Activated CD8-positive, alpha-beta memory T cell treated with anti-CD3 and anti-CD28 coated beads, Interleukin-2, amount 10 ng/mL, durations not matched to agents 7 days and 5 days (primary cell): ENCODE data around the gene PADI4. TPM values are rescaled to one million over a fixed set of nuclear protein-coding genes. Genes with fewer than 3 reads are reported as not detected.

Source experiments
- ATAC-seq: fragments of 150-1000 bp; cut with Tn5 transposase; one replicate; pipeline ENCODE4 v1.10.0; 2021; ENCODE audit warnings: moderate library complexity
- CTCF ChIA-PET: fragments of 350-600 bp; sonication (Branson Sonifier 250); formaldehyde crosslinking; loops from one replicate; lab custom pipeline; 2021; ENCODE audit warnings: antibody characterized with exemption; lab: Charles Lee
- DNase-seq: peaks from one replicate; pipeline ENCODE4 v3.0.0-alpha.2; 2020
- H3K27ac Mint-ChIP-seq: one replicate; pipeline ENCODE4 v1.8.0; 2021; ENCODE audit warnings: mild to moderate bottlenecking, mixed read lengths
- H3K27me3 Mint-ChIP-seq: one replicate; pipeline ENCODE4 v1.8.0; 2021; ENCODE audit warnings: mixed read lengths
- H3K36me3 Mint-ChIP-seq: one replicate; pipeline ENCODE4 v1.8.0; 2021; ENCODE audit warnings: mild to moderate bottlenecking, mixed read lengths
- H3K4me1 Mint-ChIP-seq: one replicate; pipeline ENCODE4 v1.8.0; 2021; ENCODE audit warnings: mixed read lengths
- H3K4me3 Mint-ChIP-seq: one replicate; pipeline ENCODE4 v1.8.0; 2021; ENCODE audit warnings: mild to moderate bottlenecking, moderate library complexity, mixed read lengths
- H3K9me3 Mint-ChIP-seq: one replicate; pipeline ENCODE4 v1.8.0; 2022; ENCODE audit warnings: low read depth, mixed read lengths
- total RNA-seq, 2 experiments: library from RNA; stranded (reverse); gene quantifications; one replicate each; pipeline ENCODE4 v1.2.3, GENCODE V29; 2021

Gene PADI4
- total RNA-seq, 2 experiments from 2014 or later: 0.41 to 0.45 TPM

DNA sequence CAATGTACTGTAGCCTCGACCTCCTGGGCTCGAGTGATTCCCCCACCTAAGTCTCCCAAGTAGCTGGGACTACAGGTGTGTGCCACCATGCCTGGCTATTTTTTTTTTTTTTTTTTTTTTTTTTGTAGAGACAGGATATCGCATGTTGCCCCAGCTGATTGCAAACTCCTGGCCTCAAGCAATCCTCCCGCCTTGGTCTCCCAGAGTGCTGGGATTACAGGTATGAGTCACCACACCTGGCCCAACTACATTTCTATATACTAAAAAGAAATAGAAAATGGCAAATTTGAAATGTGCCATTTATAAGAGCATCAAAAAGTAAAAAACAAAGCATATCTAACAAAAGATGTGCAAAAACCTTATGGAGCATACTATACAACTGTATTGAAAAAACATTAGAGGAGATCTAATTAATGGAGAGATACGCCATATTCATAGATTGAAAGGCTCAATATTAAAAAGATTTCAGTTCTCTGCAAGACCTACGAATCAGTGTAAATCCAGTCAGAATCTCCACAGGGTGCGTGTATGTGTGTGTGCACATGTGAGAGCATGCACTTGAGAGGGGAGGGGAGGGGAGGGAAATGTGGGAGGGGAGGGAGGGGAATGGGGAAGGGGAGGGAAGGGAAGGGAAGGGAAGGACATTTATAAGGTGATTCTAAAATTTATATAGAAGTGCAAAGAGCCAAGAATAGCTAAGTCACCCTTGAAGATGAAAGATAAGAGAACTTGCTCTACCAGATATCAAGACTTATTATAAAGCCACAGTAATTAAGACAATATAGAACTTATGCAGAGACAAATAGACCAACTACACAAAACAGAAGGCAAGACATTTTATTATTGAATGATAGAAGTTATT, 15.5 kb upstream of the PADI4 start:
- Mint-ChIP-seq H3K4me3 (no peak overlapping the region), H3K4me1 (no peaks in the 10 kb centered on the region)

DNA sequence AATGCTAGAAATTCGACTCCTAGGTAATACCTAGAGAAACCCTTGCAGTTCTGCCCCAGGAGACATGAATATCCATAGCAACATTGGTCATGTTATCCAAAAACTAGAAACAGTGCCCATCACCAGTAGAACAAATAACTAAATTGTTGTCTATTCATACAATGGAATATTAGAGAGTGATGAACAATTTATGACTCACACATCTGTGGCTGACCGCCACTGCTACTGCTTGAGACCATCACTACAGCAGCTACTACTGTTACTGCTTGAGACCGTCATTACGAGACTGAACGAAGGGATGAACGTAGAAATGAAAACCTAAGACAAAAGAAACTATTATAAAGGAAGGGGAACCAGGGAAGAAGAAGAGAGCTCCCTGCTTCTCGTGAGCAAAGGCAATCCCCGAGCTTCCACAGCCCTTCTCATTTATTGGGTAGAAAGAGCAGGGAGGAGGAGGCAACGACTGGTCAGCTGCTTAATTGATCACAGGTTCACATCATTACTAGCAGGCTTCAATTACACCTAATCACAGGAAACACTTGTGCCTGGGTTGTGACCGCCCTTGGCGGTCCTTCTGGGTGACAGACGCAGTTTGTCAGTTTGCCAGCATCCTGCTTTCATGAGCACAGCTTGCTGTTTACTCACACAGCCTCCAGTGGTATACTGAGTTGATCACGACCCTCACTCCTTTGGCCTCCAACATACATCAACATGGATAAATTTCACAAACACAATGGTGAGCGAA, 14.1 kb upstream of the PADI4 start:
- ATAC-seq: no peak
- H3K4me1 Mint-ChIP-seq: no peaks in the 10 kb centered on the region
- CTCF ChIA-PET: no interaction called here

More for the DNA sequence above, 15.5 kb upstream of the PADI4 start:
- DNase-seq (no peak), ATAC-seq (no peak)
- Mint-ChIP-seq H3K27me3 (peaks cover 11% of the 10 kb centered on the region), H3K9me3 (no peaks in the 10 kb centered on the region), H3K36me3 (no peaks in the 10 kb centered on the region), H3K27ac (no peak overlapping the region)
- CTCF ChIA-PET: no interaction called here

DNA sequence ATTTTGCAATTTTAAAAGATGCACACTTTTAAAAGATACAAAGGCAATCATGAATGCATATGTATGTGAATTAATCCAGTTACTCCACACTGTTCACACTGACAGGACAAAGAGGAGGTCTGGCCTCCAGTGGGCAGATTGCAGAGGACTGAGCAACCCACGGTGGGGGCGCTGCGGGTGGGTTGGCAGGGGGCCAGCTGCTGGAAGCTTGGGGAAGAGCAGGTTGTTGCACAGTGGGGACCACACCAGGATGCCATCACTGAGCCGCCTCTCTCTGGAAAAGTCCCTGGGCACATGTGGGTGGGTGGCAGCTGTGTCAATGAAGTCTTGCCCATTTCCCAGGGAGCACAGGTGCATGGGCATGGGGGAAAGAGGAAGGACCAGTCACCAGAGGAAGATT, 12.7 kb upstream of the PADI4 start:
- Mint-ChIP-seq H3K4me1 (no peaks in the 10 kb centered on the region), H3K27me3 (peaks cover 18% of the 10 kb centered on the region)
- ATAC-seq: no peak

More for the DNA sequence above, 14.1 kb upstream of the PADI4 start:
- no peak for DNase-seq
- H3K36me3 Mint-ChIP-seq: no peaks in the 10 kb centered on the region
- peaks cover 2% of the 10 kb centered on the region for H3K9me3 Mint-ChIP-seq
- H3K27me3 Mint-ChIP-seq: peaks cover 16% of the 10 kb centered on the region
- no peak overlapping the region for H3K4me3 Mint-ChIP-seq
- H3K27ac Mint-ChIP-seq: no peak overlapping the region

DNA sequence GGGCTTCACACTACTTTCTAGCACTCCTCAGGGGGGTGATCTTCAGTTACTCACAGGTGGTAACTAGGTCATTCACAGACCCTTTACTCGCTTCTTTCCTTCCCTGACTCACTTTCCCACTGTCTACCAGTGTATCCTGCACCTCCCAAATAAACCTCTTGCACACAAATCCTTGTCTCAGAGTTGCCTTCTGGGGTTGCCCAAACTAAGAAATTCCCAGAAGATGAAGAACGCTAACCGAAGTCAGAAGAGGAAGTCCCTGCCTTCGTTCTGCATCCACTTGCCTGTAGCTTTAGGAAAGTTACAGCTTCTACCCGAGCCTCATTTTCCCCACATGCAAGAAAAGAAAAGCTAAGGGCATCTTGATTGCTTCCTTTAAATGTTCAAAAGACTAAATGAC, 11.9 kb upstream of the PADI4 start:
- Mint-ChIP-seq H3K4me3 (no peak overlapping the region), H3K4me1 (no peaks in the 10 kb centered on the region), H3K27ac (no peak overlapping the region), H3K9me3 (peaks cover 3% of the 10 kb centered on the region), H3K36me3 (no peaks in the 10 kb centered on the region), H3K27me3 (peaks cover 13% of the 10 kb centered on the region)
- no peak for ATAC-seq
- no peak for DNase-seq
- CTCF ChIA-PET: no interaction called here

More for the DNA sequence above, 12.7 kb upstream of the PADI4 start:
- CTCF ChIA-PET: no interaction called here
- H3K4me3 Mint-ChIP-seq: no peak overlapping the region
- H3K27ac Mint-ChIP-seq: no peak overlapping the region
- H3K36me3 Mint-ChIP-seq: no peaks in the 10 kb centered on the region
- no peak for DNase-seq
- peaks cover 3% of the 10 kb centered on the region for H3K9me3 Mint-ChIP-seq

DNA sequence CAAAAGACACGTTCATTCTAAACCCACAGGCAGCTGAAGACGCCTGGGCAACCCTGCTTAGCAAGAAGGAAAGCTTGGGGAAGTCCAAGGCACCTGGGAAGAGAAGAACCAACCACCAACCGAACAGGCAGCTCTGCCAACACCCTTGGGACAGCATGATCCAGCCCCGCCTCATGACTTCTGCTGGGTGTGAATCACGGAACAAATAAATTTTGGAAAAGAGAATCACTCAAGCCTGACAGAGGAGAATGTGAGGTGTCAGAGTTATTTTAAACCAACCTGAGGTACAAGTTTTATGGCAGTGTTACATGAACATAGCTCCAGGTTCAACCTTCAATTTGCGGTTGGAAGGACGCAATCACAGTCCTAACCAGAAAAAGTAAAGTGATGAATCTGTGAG, 10.0 kb upstream of the PADI4 start:
- DNase-seq (no peak), ATAC-seq (no peak)
- Mint-ChIP-seq H3K27ac (no peak overlapping the region), H3K27me3 (peaks cover 9% of the 10 kb centered on the region), H3K9me3 (peaks cover 8% of the 10 kb centered on the region), H3K4me1 (no peaks in the 10 kb centered on the region), H3K4me3 (no peak overlapping the region), H3K36me3 (peaks cover 3% of the 10 kb centered on the region)
- CTCF ChIA-PET: no interaction called here

GRCh38 chr1:17301767-17302166, 6.2 kb upstream of the PADI4 start:
- no peaks in the 10 kb centered on the region for H3K4me1 Mint-ChIP-seq
- no peak for ATAC-seq

GRCh38 chr1:17304151-17304825, 3.7 kb upstream of the PADI4 start:
- H3K9me3 Mint-ChIP-seq: peaks cover 5% of the 10 kb centered on the region

More at GRCh38 chr1:17301767-17302166, 6.2 kb upstream of the PADI4 start:
- Mint-ChIP-seq H3K27ac (no peak overlapping the region), H3K27me3 (peaks cover 8% of the 10 kb centered on the region), H3K4me3 (no peak overlapping the region), H3K36me3 (peaks cover 3% of the 10 kb centered on the region), H3K9me3 (peaks cover 8% of the 10 kb centered on the region)
- DNase-seq: no peak
- CTCF ChIA-PET: no interaction called here

DNA sequence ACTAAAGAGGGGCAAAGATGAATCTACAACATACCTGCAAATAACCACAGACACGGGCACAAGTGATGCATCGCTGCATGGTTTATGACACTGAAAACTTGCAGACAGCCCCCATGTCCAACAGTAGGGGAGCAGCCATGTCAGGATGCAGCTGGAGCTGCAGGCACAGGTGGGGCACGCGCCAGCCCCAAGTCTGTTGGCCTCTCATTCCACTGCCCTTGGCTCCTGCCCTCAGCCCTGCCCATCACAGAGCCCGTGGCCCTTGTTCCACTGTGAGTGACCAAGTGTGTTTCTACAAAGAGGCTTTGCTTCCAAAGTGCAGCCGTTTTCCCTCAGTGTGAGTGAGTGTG, 3.2 kb upstream of the PADI4 start:
- H3K4me1 Mint-ChIP-seq: no peaks in the 10 kb centered on the region
- peaks cover 10% of the 10 kb centered on the region for H3K27me3 Mint-ChIP-seq
- DNase-seq (no peak), ATAC-seq (no peak)
- CTCF ChIA-PET: no interaction called here
- no peak overlapping the region for H3K27ac Mint-ChIP-seq
- no peak overlapping the region for H3K4me3 Mint-ChIP-seq
- H3K36me3 Mint-ChIP-seq: peaks cover 3% of the 10 kb centered on the region
- H3K9me3 Mint-ChIP-seq: peaks cover 5% of the 10 kb centered on the region

More at GRCh38 chr1:17304151-17304825, 3.7 kb upstream of the PADI4 start:
- Mint-ChIP-seq H3K4me3 (no peak overlapping the region), H3K27me3 (peaks cover 10% of the 10 kb centered on the region), H3K36me3 (peaks cover 3% of the 10 kb centered on the region), H3K4me1 (no peaks in the 10 kb centered on the region), H3K27ac (no peak overlapping the region)
- CTCF ChIA-PET: no interaction called here
- DNase-seq (no peak), ATAC-seq (no peak)

DNA sequence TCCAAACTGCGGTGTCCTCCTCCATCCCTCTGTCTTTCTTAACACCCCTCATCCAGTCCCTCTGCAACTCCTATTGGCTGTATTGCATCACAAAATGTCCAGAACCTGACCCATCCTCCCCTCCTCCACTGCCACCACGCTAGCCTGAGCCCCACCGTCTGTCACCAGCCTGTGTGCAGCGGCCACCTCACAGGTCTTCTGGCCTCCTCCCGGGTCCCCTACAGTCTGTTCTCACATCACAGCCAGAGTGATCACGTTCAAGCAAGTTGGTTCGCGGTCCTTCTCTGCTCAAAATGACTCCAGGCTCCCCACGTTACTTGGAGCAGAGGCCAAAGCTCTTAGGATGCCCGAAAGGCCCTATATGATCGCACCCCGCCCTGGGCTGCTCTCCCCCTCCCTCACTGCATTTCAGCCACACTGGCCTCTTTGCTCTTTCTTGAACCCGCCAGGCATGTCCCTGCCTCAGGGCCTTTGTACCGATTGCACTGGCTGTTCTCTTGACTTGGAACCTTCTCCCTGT, 2.4 kb upstream of the PADI4 start:
- H3K4me1 Mint-ChIP-seq: no peaks in the 10 kb centered on the region
- H3K27ac Mint-ChIP-seq: no peak overlapping the region
- peaks cover 5% of the 10 kb centered on the region for H3K9me3 Mint-ChIP-seq
- peaks cover 10% of the 10 kb centered on the region for H3K27me3 Mint-ChIP-seq
- H3K4me3 Mint-ChIP-seq: no peak overlapping the region
- H3K36me3 Mint-ChIP-seq: peaks cover 3% of the 10 kb centered on the region
- DNase-seq: no peak
- ATAC-seq: no peak
- CTCF ChIA-PET: no interaction called here

- Mint-ChIP-seq H3K4me1 (no peaks in the 10 kb centered on the region), H3K27ac (no peak overlapping the region), H3K36me3 (peaks cover 3% of the 10 kb centered on the region), H3K27me3 (peaks cover 10% of the 10 kb centered on the region), H3K9me3 (peaks cover 5% of the 10 kb centered on the region), H3K4me3 (no peak overlapping the region)
- ATAC-seq (no peak), DNase-seq (no peak)
- CTCF ChIA-PET: no interaction called here
These were observed 1.6 kb upstream of the PADI4 start for GRCh38 chr1:17306407-17306806.

DNA sequence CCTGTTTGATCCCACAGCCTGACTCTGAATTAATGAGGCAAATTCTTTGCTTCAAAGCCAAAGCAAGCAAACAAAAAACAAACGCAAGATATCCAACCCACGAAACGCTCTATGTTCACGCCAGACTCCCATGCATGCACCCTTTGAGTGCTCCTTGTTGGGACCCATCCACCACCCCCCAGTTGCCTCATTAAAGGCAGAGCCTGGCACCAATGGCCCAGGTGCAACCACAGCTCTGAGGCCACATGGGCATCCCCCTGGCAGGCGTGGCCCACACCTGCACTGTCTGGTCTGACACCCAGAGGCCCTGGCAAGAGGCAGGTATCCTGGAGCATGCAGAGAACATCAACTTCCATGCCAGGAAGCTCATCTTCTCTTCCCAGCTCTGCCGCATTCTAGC, 1.1 kb upstream of the PADI4 start:
- CTCF ChIA-PET: no interaction called here
- no peak for ATAC-seq

GRCh38 chr1:17307329-17307728, 668 bp upstream of the PADI4 start:
- no peak overlapping the region for H3K27ac Mint-ChIP-seq
- H3K36me3 Mint-ChIP-seq: no peaks in the 10 kb centered on the region
- no peak overlapping the region for H3K4me3 Mint-ChIP-seq
- ATAC-seq: no peak
- no peak for DNase-seq
- peaks cover 10% of the 10 kb centered on the region for H3K27me3 Mint-ChIP-seq
- CTCF ChIA-PET: no interaction called here
- H3K9me3 Mint-ChIP-seq: no peaks in the 10 kb centered on the region
- no peaks in the 10 kb centered on the region for H3K4me1 Mint-ChIP-seq

More for the DNA sequence above, 1.1 kb upstream of the PADI4 start:
- Mint-ChIP-seq H3K27me3 (peaks cover 10% of the 10 kb centered on the region), H3K27ac (no peak overlapping the region), H3K36me3 (peaks cover under 1% of the 10 kb centered on the region), H3K4me3 (no peak overlapping the region), H3K4me1 (no peaks in the 10 kb centered on the region), H3K9me3 (peaks cover 2% of the 10 kb centered on the region)
- DNase-seq: no peak

DNA sequence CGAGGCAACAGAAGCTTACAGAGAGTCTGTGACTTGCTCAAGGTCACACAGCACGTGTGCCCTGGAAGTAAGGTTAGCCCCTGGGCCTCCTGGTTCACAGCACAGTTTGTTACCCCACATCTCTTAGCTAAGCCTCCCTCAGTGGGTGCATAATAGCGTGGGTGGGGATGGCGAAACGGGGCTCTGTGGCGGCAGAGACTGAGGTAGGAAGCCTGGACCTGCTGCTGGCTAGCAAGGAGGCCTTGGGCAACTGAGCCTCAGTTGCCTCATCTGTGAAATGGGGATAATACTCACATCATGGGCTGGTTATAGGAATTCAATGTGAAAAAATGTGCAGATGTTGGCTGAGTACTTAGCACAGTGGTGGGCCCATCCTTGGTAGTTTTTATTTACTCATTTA, 596 bp downstream of the PADI4 start:
- peaks cover 14% of the 10 kb centered on the region for H3K27me3 Mint-ChIP-seq
- no peak for ATAC-seq
- no peak overlapping the region for H3K27ac Mint-ChIP-seq

More for the DNA sequence above, 596 bp downstream of the PADI4 start:
- no peak for DNase-seq
- CTCF ChIA-PET: no interaction called here
- no peaks in the 10 kb centered on the region for H3K4me1 Mint-ChIP-seq
- H3K4me3 Mint-ChIP-seq: no peak overlapping the region
- H3K36me3 Mint-ChIP-seq: no peaks in the 10 kb centered on the region
- no peaks in the 10 kb centered on the region for H3K9me3 Mint-ChIP-seq
